Tibial artery (tissue), 4 donors: ENCODE measurements around the gene ARMC3.
"Not testable (repeated sequence)": the region's sequence is repeated elsewhere in the genome, so short reads cannot be mapped to it uniquely, and the experiment has no call there.

Experiments
- DNase-seq, 2 donors: peaks; one replicate each; pipeline ENCODE4 v3.0.0-alpha.2; 2019
- H3K27ac ChIP-seq, 2 donors: fragments of 200-600 bp; sonication (generic) in 1 of 2; 1 replicate in 1 of 2; 2 replicates in 1 of 2; pipeline ENCODE4 v1.5.1; 2018 to 2019; ENCODE audit warnings: mild to moderate bottlenecking in 1 of 2
- H3K27me3 ChIP-seq, 2 donors: fragments of 200-600 bp; sonication (generic) in 1 of 2; one replicate each; pipeline versions ENCODE4 v1.5.1 to v1.6.0; 2016 to 2019
- H3K36me3 ChIP-seq, 3 donors: fragments of 200-600 bp; sonication (generic) in 2 of 3; one replicate each; pipeline ENCODE4 v1.5.1; 2016 to 2019; ENCODE audit warnings: mild to moderate bottlenecking in 2 of 3
- H3K4me1 ChIP-seq, 4 donors: fragments of 200-600 bp; sonication (generic) in 2 of 4; 1 replicate in 3 of 4; 2 replicates in 1 of 4; pipeline ENCODE4 v1.5.1; 2016 to 2019
- H3K4me3 ChIP-seq, 2 donors: fragments of 200-600 bp; sonication (generic) in 1 of 2; 1 replicate in 1 of 2; 2 replicates in 1 of 2; pipeline ENCODE4 v1.5.1; 2018 to 2019; ENCODE audit warnings: mild to moderate bottlenecking in 2 of 2
- H3K9me3 ChIP-seq, 3 donors: fragments of 200-600 bp; sonication (generic) in 1 of 3; one replicate each; pipeline ENCODE4 v1.5.1; 2016 to 2019
- intact Hi-C: fragments of 100-400 bp; cut with DNase I; formaldehyde crosslinking; loops from one replicate; pipeline ENCODE4 v1.15.0; 2023; ENCODE audit warnings: low total_unique reads
- TF ChIP-seq, protein P1 (sequence below), 2 experiments: fragments of 200-600 bp in 1 of 2; fragments of 450-650 bp in 1 of 2; IDR thresholded peaks; one replicate each; pipeline ENCODE4 v1.5.1; 2017 to 2019; ENCODE audit warnings: antibody characterized with exemption in 2 of 2, mild to moderate bottlenecking in 1 of 2, moderate library complexity in 1 of 2

ARMC3 gene

DNA sequence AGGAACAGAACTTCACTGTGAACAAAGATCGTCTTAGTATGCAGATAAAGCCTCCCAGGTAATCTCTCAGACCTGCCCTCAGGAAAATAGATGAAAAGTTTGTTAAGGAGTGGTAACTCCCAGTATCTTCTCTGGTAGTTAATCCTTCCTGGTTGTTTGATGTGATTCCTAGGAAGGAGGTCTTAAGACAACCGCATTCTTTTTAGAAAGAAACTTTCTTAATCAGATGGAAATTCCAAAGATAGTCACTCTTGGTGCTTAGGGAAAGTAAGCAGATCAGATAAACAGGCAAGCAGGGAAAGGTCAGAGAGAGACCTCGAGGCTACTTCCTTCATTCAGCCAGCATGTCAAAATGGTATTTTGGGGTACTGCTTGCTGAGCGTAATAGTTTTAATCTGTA is 30.5 kb upstream of the ARMC3 start:
- Histone ChIP-seq H3K36me3 (no peaks in the 10 kb centered on the region), H3K27ac (no peak overlapping the region), H3K4me3 (no peak overlapping the region), H3K27me3 (no peaks in the 10 kb centered on the region), H3K4me1 (peaks cover 0 to 9% (median 0%) of the 10 kb centered on the region in 4 donors), H3K9me3 (peaks cover 0 to 3% (median 0%) of the 10 kb centered on the region in 3 donors)
- no peak for DNase-seq
- intact Hi-C loops = loop anchor here (5.0 kb wide), 1 partner anchor 845 kb away; no protein-coding TSS in a partner anchor
- TF ChIP-seq, protein P1, sequence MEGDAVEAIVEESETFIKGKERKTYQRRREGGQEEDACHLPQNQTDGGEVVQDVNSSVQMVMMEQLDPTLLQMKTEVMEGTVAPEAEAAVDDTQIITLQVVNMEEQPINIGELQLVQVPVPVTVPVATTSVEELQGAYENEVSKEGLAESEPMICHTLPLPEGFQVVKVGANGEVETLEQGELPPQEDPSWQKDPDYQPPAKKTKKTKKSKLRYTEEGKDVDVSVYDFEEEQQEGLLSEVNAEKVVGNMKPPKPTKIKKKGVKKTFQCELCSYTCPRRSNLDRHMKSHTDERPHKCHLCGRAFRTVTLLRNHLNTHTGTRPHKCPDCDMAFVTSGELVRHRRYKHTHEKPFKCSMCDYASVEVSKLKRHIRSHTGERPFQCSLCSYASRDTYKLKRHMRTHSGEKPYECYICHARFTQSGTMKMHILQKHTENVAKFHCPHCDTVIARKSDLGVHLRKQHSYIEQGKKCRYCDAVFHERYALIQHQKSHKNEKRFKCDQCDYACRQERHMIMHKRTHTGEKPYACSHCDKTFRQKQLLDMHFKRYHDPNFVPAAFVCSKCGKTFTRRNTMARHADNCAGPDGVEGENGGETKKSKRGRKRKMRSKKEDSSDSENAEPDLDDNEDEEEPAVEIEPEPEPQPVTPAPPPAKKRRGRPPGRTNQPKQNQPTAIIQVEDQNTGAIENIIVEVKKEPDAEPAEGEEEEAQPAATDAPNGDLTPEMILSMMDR (IDR thresholded peaks at IDR 0.05) = no peak

- Histone ChIP-seq H3K27ac (no peak overlapping the region), H3K9me3 (peaks cover 0 to 4% (median 0%) of the 10 kb centered on the region in 3 donors), H3K36me3 (no peaks in the 10 kb centered on the region), H3K4me1 (peaks cover 0 to 9% (median 0%) of the 10 kb centered on the region in 4 donors), H3K27me3 (no peaks in the 10 kb centered on the region), H3K4me3 (no peak overlapping the region)
- intact Hi-C loops = loop anchor here (5.0 kb wide), 1 partner anchor 847 kb away; no protein-coding TSS in a partner anchor
- TF ChIP-seq, protein P1 (IDR thresholded peaks at IDR 0.05) = no peak
- DNase-seq = no peak
These were observed 28.5 kb upstream of the ARMC3 start for GRCh38 chr10:22899307-22899706.

GRCh38 chr10:22899775-22900174 is 28.1 kb upstream of the ARMC3 start:
- TF ChIP-seq, protein P1 (IDR thresholded peaks at IDR 0.05) = no peak
- Histone ChIP-seq H3K9me3 (peaks cover 0 to 4% (median 0%) of the 10 kb centered on the region in 3 donors), H3K4me1 (peaks cover 0 to 9% (median 0%) of the 10 kb centered on the region in 4 donors), H3K27me3 (no peaks in the 10 kb centered on the region), H3K27ac (no peak overlapping the region), H3K36me3 (no peaks in the 10 kb centered on the region), H3K4me3 (no peak overlapping the region)
- intact Hi-C loops = loop anchor here (5.0 kb wide), 1 partner anchor 847 kb away; no protein-coding TSS in a partner anchor
- no peak for DNase-seq

- peak in 1 of 2 donors; percentile 26 for DNase-seq
- TF ChIP-seq, protein P1 (IDR thresholded peaks at IDR 0.05) = no peak
- Histone ChIP-seq H3K4me3 (no peak overlapping the region), H3K27ac (peak overlapping the region; percentile 2 to 27), H3K36me3 (no peaks in the 10 kb centered on the region), H3K4me1 (peaks cover 0 to 9% (median 0%) of the 10 kb centered on the region in 4 donors), H3K9me3 (peaks cover 0 to 4% (median 0%) of the 10 kb centered on the region in 3 donors), H3K27me3 (no peaks in the 10 kb centered on the region)
- intact Hi-C loops = no loop called here
These were observed 26.8 kb upstream of the ARMC3 start for GRCh38 chr10:22900841-22901601.

DNA sequence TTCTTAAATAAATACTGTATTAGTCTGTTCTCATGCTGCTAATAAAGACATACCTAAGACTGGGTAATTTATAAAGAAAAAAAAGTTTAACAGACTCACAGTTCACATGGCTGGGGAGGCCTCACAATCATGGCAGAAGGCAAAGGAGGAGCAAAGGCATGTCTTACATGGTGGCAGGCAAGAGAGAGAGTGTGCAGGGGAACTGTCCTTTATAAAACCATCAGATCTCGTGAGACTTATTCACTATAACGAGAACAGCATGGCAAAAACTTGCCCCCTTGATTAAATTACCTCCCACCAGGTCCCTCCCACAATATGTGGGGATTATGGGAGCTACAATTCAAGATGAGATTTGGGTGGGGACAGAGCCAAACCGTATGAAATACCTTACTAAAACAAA is 25.7 kb upstream of the ARMC3 start:
- H3K9me3 ChIP-seq, H3K36me3 ChIP-seq, H3K27me3 ChIP-seq, DNase-seq, H3K4me1 ChIP-seq, H3K4me3 ChIP-seq, intact Hi-C loops, H3K27ac ChIP-seq: not testable (repeated sequence)

DNA sequence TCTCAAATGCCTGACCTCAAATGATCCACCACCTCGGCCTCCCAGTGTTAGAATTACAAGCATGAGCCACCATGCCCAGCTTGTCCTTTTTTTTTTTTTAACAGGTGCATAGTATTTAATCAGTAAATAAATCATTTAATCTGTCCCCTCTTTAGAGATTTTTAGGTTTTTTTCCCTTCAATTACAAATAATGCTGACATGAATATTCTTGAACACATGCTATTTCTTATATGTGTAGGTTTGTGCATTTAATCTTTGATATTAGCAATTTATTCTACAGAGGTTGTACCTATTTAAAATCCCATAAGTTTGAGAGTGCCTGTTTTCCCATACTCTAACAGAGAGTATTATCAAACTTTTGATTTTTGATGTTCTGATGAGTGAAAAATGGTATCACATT is 24.2 kb upstream of the ARMC3 start:
- intact Hi-C loops = no loop called here
- Histone ChIP-seq H3K36me3 (no peaks in the 10 kb centered on the region), H3K4me3 (no peak overlapping the region), H3K4me1 (peaks cover 0 to 9% (median 0%) of the 10 kb centered on the region in 4 donors), H3K27me3 (no peaks in the 10 kb centered on the region), H3K9me3 (peaks cover 0 to 11% (median 4%) of the 10 kb centered on the region in 3 donors), H3K27ac (no peak overlapping the region)
- no peak for DNase-seq
- TF ChIP-seq, protein P1 (IDR thresholded peaks at IDR 0.05) = no peak
